NCI-H1694 (cell line): Measurements from ENCODE around the gene ANKRD34A.

Source experiments
- DNase-seq: peaks from one replicate; lab custom pipeline; 2025; lab: John Stamatoyannopoulos, UW

The ANKRD34A gene

DNA sequence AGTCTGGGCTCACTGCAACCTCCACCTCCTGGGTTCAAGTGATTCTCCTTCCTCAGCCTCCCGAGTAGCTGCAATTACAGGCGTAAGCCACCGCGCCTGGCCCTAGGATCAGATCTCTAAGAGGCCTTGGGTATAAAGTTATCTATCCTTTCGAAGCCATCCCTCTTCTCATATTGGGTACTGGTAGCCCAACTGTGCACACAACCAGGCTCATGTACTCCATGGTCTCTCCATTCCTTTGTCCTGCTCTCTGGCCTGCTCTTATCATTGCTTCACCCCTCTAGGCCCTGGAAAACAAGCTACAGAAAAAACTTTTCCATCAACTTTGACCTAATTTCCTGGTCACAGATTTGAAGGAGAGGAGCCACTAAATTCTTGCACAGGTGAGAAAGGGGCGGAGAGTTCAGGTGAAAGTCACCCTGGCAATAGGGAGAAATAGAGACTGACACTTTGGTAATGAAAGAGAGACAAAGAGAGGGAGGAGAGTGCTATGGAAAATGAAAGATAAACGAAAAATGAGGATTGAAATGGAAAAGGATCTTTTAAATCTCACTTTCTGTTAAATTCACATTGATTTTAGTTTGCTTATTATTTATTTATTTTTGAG lies 26.0 kb upstream of the ANKRD34A start:
- DNase-seq, result no peak

DNA sequence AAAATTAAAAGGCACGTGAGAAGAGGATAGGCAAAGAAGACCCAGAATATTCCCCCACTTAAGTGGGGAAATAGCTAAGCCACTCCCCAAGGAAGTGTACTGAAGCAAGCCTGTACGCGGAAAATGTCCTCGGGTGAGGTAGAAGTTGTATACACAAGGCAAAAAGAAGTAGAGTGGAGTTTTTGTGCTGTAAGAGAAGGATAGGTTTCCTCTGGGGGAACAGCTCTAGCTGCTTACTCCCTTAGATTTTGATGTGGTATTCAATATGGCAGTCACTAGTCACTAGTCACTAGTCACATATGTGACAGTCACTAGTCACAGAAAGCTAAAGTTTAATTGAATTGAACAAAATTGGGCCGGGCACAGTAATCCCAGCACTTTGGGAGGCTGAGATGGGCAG lies 24.4 kb upstream of the ANKRD34A start:
- DNase-seq, result no peak

DNA sequence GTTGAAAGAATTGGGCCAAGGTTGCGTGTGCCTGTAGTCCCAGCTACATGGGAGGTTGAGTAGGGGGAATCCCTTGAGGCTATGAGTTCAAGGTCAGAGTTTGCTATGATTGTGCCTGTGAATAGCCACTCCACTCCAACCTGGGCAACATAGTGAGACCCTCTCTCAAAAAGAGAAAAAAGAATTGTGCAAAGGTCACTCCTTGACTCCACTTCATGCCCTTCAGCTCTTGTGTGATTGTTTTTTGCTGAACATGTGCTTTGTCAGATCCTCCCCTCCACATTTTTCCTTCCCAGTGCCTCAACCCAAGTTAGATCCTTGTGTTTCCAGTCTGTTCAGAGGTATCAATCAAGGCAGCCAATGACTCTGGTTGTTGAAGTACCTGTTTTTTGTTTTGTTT lies 23.6 kb upstream of the ANKRD34A start:
- DNase-seq, result no peak

DNA sequence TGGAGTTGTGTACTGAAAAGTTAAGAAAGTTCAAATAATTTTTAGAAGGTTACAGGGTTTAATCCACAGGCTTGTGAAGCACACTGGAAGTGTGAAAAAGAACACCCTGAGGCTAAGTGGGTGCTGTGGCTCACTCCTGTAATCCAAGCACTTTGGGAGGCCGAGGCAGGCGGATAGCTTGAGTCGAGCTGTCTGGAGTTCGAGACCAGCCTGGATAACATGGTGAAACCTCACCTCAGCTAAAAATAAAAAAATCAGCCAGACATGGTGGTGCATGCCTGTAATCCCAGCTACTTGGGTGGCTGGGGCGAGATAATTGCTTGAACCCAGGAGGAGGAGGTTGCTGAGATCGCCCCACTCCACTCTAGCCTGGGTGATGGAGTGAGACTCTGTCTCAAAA lies 22.2 kb upstream of the ANKRD34A start:
- no peak for DNase-seq

DNA sequence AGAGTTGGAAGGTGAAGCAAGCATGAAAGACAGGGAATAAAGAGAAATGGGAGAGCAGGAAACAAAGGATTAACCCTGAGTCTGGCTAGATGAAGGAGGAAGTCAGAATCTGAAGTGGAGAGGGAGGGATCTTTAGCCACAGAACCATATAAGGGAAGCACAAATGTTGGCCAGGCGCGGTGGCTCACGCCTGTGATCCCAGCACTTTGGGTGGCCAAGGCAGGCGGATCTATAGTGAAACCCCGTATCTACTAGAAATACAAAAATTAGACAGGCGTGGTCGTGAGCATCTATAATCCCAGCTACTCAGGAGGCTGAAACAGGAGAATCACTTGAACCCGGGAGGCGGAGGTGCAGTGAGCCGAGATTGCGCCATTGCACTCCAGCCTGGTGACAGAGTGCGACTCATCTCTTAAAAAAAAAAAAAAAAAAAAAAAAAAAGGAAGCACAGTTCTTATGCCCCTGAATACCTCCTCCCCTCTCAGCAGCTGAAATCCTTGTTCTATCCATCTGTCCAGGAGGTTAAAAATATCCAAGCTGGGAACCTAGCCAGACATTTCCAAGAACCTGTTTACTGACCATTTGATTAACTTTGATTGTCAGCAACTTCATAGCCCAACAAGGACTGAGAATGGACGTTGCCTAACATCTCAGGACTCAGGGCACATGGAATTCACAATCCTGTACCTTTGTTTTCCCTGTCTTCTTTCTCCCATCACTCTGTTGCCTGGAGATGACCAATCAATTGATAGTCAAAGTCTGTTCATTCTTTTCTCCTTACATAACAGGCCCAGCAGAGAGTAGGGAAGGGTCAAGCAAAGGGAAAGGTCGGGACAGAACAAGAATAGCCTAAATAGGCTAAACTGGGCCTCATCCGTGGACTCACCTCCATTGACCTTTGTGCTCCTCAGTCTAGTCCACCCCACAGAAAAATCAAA lies 21.4 kb upstream of the ANKRD34A start:
- DNase-seq, result no peak

DNA sequence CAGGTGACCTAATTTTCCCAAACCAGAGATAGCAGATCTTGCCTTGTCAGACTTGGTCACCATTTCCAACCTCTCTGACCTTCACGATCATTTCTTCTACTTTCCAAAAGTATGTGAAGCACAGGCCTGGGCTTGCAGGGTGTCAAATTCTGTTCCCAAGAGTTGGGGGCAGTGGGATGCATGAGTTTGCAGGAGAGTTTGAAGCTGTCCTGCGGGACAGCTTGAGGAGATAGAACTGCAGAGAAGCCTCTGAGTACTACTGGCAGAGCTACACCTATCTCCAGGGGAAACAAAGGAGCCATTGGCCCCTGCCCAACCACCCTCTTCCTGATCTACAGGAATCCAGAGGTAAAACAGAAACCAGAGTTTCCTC lies 20.7 kb upstream of the ANKRD34A start:
- DNase-seq, result no peak

DNA sequence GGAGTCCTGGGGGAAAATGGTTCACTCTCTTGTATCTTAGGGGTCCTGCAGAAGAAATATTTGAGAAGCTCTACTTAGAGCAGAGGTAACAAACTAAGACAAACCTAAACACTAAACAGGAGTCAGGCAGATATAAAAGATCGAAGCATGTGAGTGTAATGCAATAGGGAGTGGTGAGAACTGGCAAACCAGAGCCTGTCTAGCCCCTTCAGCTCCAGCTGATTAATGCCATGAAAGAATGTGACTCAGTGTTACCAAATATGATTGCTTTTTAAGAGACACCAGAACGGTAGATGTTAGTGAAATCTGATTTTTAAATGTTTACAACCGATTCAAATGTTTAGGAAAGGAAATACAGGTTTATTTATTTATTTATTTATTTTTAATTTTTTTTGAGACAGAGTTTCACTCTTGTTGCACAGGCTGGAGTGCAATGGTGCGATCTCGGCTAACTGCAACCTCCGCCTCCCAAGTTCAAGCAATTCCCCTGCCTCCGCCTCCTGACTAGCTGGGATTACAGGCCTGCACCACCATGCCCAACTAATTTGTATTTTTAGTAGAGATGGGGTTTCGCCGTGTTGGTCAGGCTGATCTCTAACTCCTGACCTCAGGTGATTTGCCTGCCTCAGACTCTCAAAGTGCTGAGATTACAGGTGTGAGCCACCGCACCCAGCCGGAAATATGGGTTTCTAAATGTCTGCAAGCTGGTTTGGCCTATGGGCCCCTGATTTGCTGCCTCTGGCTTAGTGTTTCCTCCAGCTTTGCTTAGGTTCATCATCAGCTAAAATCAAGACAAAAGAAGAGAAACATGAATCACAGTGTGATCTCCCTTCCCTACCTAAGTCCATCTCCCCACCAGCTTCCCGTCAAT lies 19.8 kb upstream of the ANKRD34A start:
- no peak for DNase-seq

DNA sequence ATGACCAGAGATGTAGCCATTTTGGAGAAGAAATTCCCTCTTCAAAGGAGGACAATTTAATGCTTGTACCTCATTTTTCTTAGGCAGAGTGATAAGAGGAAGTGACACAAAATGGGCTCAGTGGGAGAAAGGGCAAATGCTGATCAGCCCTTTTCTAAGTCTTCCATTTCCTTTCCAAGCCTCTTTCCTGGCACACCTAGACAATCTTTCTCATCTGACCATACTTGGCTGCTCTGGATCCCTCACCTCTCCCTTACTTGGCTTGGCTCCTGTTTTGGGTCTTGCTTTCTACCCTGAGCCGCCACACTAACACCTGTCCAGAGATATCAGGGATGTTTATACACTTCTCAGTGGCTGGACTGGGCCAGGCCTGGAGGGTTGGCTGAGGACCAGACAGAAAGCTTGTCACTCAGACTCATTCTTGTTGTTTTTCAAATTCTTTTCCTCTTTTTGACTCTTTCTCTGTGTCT lies 18.9 kb upstream of the ANKRD34A start:
- no peak for DNase-seq

DNA sequence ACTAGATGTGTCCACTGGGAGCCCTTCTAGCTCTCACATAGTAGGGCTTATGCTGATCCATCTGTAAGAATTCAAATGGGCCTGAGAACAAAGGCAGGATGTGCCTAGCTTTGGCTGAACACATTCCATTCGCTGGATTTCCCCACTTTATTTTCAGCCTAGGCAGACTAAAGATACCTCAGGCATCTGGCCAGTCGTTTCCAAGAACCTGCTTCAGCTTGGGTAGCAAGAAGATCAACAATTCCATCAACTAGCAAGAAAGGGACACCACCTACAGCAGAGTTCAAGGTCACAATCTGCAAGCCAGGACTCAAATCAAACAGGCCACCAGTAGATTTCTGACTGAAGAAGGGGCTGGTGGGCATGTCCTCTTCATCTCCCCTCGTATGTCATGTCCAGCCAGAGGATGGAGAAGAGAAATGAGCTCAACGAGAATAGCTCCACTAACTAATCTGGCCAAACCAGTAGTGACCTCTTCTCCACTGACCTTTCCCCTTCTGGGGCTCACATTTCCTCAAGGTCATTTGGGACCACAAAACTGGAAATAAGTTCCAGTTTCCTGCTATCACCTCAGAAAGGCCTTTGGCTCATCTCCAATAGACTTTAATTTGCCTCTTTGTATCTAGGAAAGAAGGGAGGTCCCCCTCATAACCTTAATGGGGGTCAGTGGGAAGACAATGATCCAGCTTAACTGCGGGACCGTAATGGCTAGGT lies 17.8 kb upstream of the ANKRD34A start:
- no peak for DNase-seq

DNA sequence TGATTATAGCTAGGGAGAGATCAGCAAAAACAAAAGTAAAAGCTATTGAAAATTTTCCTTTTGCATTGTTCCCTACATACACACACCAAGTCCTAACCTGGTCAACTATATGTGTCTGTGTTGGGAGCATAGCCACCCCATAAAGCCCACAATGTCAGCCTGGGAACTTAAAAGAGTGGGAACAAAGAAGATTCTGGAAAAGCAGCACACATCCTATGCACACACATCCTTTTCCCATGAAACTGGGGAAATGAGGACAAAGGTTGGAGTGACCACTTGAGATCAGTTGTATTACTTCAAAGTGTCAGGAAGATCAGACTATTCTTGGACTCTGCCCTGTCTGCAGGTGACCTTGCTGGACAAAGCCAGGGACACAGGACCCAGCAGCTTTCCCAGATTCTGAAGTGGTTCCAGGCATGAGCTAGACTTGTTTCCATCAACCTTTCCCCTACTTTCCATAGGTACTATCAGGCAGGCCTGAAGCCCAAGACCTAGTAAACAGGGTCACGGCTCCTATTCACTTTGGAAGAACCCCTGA lies 16.2 kb upstream of the ANKRD34A start:
- DNase-seq, result no peak

DNA sequence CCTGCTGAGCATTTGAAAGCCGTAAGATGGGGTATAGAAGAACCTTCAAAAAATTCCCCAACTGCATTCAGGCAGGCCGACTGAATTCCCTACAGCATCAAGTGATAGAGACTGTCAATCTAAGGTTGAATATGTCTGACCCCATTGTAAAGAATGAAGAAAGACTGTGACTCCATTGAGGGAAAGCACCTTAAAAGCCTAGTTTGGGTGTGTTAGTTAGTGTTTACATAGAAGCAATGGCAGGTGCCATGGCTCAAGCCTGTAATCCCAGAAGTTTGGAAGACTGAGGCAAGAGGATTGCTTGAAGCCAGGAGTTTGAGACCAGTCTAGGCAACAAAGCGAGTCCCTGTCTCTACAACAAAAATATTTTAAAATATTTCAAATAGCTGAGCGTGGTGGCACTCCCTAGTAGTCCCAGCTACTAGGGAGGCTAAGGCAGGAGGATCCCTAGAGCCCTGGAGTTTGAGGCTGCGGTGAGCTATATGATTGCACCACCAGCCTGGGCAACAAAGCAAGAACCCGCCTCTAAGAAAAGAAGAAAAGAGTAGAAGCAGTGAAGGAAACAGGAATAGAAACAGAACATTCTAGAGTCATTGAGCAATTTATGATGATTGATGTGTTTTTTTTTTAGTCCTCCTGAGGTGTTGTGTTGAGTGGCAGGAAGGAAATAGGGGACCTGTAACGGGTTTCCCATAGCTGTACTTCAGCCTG lies 15.5 kb upstream of the ANKRD34A start:
- no peak for DNase-seq

DNA sequence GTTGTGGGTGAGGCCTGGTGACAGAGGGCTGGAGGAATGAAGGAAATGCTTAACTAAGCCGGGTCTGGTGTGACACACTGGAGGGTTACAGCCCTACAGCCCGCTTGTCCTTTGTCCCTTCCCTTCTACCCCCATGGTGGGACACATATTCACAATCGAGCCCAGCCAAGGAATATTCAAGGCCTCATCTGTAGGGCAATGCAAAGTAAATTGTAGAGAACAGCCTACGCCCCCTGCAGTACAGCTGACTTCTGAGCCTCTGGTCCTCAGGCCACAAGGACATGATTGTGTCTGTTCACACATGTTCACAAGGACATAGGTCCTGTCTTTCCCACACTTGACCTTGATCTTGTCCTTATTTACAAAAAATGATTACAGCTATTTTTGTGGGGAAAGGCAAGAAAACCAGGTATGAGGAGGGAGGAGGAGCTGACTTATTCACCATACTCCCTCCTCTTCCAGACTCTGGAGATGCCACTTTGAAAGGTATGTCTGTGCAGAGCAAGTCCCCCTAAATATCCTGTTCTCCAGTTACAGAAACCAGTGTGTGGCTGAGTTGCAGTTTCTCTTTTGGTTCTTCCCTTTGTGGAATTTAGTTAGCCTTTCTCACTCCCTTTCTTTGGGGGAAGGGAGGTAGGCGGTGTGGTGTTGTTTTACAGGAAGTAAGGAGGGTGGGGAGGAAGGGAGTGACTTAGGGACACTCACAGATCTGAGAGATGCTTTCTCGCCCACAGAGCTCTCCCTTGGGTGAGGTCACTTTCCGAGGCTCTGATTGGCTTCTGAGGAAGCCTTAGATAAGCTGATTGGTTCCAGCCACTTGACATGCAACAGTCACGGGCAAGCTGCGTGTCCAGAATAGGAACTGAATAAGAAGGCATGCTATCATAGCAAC lies 14.7 kb upstream of the ANKRD34A start:
- DNase-seq, result no peak

DNA sequence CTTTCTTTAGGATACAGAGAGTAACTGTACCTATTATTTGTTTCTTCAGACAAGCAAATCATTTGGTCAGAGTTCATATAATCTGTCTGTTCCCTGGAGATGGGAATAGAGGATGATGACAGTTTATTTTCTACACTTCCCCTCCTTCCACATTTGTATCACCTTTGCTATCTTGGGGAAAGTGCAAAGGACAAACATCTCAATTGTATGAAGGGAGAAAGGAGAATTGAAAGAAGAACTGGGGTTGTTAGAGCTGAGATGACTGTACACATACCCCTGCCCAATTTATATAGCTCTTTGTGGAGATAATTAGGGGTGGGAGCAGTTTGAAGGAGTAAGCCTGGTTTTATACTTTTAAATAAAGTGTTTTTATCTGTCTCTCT lies 14.1 kb upstream of the ANKRD34A start:
- DNase-seq, result no peak

DNA sequence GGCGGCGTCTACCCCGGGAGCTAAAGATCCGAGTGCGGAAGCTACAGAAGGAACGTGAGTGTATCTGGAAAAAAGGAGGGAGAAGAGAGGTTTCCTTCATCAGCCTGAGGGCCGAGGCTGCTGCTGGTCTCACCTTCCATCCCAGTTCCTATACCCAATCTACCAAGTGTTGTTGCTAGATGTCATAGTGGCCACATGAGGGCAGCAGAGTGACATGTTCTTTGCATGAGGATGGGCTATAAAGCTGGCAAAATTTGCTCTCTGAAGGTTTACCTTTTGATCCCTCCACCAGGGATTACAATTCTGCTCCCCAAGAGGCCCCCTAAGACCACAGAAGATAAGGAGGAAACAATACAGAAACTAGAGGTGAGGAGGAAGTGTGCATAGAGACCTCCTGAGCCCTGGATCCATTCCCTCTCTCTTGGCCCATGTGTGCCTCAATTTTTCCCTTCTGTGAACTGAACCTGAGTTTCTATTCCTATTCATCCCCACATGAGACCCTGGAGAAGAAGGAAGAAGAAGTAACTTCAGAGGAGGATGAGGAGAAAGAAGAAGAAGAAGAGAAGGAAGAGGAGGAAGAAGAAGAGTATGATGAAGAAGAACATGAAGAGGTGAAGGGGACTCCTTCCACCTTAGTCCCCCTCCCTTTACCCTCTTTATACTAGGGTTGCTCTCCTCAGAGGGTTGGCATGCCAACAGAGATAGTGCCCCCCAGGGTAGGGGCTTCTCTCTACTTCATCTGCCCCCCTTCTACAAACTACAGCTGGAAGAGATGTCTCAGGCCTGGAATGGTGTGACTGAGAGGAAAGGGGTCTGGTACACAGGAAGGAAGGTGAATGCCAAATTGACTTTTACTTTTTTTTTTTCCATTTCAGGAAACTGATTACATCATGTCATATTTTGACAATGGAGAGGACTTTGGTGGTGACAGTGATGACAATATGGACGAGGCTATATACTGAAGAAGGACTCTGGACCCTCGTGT lies 13.4 kb upstream of the ANKRD34A start:
- peak; percentile 82 for DNase-seq

DNA sequence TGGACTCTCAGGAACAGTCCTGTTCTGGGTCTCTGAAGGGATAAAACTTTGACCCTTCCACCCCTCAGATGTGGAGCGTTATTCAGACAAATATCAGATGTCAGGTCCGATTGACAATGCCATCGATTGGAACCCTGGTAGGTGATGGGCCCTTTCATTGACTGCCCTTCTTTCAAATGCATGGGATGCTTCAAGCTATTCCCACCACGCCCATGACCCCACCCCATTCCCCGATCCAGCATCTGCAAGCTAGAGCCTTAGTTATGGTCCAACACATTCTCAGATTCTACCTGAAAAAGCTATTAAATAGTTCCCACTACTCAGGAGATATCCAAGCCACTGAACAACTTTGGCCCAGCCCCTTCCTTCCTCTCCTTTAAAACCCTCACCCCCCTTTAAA lies 12.6 kb upstream of the ANKRD34A start:
- no peak for DNase-seq

DNA sequence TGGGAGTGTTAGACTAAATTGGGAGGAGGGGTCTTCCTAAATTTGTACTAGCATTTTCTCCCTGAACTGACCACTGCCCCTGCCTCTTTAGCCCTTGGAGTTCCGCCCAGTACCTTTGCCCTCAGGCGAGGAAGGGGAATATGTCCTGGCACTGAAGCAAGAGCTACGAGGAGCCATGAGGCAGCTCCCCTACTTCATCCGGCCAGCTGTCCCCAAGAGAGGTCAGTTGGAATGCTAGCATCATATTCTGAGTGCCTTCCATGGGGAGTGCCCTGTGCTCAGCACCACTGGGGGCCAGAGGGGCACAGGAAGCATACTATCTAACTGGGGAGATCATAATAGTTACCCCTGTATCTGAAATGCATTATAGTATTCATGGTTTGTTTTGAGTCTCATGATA lies 10.8 kb upstream of the ANKRD34A start:
- DNase-seq, result no peak

DNA sequence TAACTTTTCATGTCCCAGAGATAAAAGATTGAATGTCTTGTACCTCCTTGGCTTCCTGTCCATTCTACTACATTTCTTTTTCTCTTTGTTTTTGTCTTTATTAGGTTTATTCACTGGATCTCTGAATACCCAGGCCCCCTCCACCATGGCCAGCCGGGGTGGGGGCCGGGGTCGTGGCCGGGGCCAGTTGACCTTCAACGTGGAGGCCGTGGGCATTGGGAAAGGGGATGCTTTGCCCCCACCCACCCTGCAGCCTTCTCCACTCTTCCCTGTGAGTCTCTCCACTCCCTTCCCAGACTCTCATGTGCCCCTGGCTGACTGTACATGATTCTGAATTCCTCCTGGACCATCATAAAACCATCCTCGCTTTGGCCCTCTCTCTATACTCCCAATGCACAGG lies 10.3 kb upstream of the ANKRD34A start:
- no peak for DNase-seq

DNA sequence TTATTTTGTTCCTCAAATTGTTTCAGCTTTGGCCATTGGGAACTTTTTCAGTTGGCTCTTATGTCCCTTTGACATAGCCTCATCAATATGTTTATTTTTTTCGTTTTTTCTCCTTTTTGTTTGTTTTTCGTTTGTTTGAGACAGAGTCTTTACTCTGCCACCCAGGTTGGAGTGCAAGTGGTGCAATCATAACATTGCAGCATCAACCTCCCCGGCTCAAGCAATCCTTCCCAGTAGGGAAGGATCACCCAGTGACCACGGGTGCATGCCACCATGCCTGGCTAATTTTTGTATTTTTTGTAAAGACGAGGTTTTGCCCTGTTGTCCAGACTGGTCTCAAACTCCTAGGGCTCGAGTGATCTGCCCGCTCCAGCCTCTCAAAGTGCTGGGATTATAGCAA lies 8.2 kb upstream of the ANKRD34A start:
- DNase-seq, result no peak

DNA sequence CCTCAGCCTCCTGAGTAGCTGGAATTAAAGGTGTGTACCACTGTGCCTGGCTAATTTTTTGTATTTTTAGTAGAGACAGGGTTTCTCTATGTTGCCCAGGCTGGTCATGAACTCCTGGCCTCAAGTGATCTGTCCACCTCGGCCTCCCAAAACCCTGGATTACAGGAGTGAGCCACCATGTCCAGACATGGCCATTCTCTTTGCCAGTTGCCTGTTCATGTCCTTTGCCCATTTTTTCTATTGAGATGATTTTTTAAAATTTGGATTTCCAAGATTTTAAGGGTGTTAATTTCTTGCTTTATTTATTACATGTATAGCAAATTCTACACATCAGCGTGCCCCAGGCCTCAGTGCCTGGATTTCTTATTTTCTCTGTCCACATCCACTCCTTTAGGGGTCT lies 2.9 kb upstream of the ANKRD34A start:
- no peak for DNase-seq
